A673 (cell line): ENCODE measurements around the gene ABLIM3. TPM values are rescaled to one million over a fixed set of nuclear protein-coding genes. Genes with fewer than 3 reads are reported as not detected.

Experiments used
- BruUV-seq: library from RNA; stranded (reverse); fragments of 400-500 nt; replicated peaks from 2 replicates; lab custom pipeline; 2021; lab: Mats Ljungman, UMichigan
- CTCF ChIA-PET: fragments of 300-600 bp; sonication (Branson Sonifier 250); formaldehyde crosslinking; loops from one replicate; lab custom pipeline; 2022; ENCODE audit warnings: antibody characterized with exemption; lab: Charles Lee
- POLR2A ChIA-PET: fragments of 300-600 bp; sonication (Branson Sonifier 250); formaldehyde crosslinking; loops from one replicate; lab custom pipeline; 2022; ENCODE audit warnings: antibody characterized with exemption; ENCODE audit not compliant: low non-redundant PET; lab: Charles Lee
- DNase-seq: peaks from one replicate; pipeline ENCODE4 v3.0.0-alpha.2; 2015; ENCODE audit warnings: low spot score
- H3K27ac ChIP-seq: fragments of 200-600 bp; sonication (generic); 2 replicates; pipeline ENCODE4 v1.5.1; 2016; ENCODE audit warnings: mixed run types, low read depth, mild to moderate bottlenecking, mixed read lengths, antibody characterized with exemption, low read length; ENCODE audit not compliant: poor library complexity, severe bottlenecking
- H3K27me3 ChIP-seq: fragments of 200-600 bp; sonication (generic); replicated peaks from 2 replicates; pipeline ENCODE4 v1.6.1; 2017; ENCODE audit warnings: mixed run types, low read depth, mild to moderate bottlenecking, mixed read lengths, antibody characterized with exemption, low read length; ENCODE audit not compliant: insufficient read depth, poor library complexity
- H3K36me3 ChIP-seq: fragments of 200-600 bp; sonication (generic); 2 replicates; pipeline ENCODE4 v1.6.1; 2016; ENCODE audit warnings: mixed run types, mild to moderate bottlenecking, mixed read lengths, antibody characterized with exemption, low read length; ENCODE audit not compliant: insufficient read depth, poor library complexity, severe bottlenecking
- H3K4me1 ChIP-seq: fragments of 200-600 bp; sonication (generic); 2 replicates; pipeline ENCODE4 v1.6.1; 2017; ENCODE audit warnings: mixed run types, mild to moderate bottlenecking, mixed read lengths, antibody characterized with exemption, low read length; ENCODE audit not compliant: insufficient read depth, poor library complexity, severe bottlenecking
- H3K4me3 ChIP-seq: fragments of 200-600 bp; sonication (generic); 2 replicates; pipeline ENCODE4 v1.5.1; 2016; ENCODE audit warnings: low read depth, mixed run types, mild to moderate bottlenecking, mixed read lengths, low read length; ENCODE audit not compliant: poor library complexity, severe bottlenecking
- H3K9me3 ChIP-seq: fragments of 200-600 bp; sonication (generic); 2 replicates; pipeline ENCODE4 v1.6.1; 2016; ENCODE audit warnings: mixed run types, low read depth, mild to moderate bottlenecking, mixed read lengths, antibody characterized with exemption, low read length; ENCODE audit not compliant: poor library complexity, severe bottlenecking
- EZH2 ChIP-seq: fragments of 200-600 bp; sonication (generic); IDR thresholded peaks from 2 replicates; pipeline ENCODE4 v1.6.1; 2017; ENCODE audit warnings: borderline replicate concordance, low read depth, mild to moderate bottlenecking, mixed read lengths, antibody characterized with exemption, low read length; ENCODE audit not compliant: poor library complexity, severe bottlenecking
- intact Hi-C: fragments of 100-400 bp; cut with micrococcal nuclease; formaldehyde crosslinking; loops from one replicate; pipeline ENCODE4 v1.10.0; 2022; ENCODE audit not compliant: unreplicated experiment
- total RNA-seq: library from RNA; stranded (reverse); gene quantifications from 2 replicates; pipeline ENCODE4 v1.2.3, GENCODE V29; 2021
- TF ChIP-seq, protein P1 (sequence below): fragments of 300-800, 200-600 bp; sonication (generic); conservative IDR thresholded peaks from 2 replicates; pipeline ENCODE4 v1.5.1; 2017; ENCODE audit warnings: low read depth, mild to moderate bottlenecking, antibody characterized with exemption, low read length, moderate library complexity, mixed read lengths

The ABLIM3 gene
- total RNA-seq, 1 experiment from 2014 or later = not detected

GRCh38 chr5:149265068-149265465 lies 123.8 kb downstream of the ABLIM3 start:
- Histone ChIP-seq H3K36me3 (no peaks in the 10 kb centered on the region), H3K27ac (no peak overlapping the region), H3K4me3 (no peak overlapping the region), H3K9me3 (no peaks in the 10 kb centered on the region), H3K4me1 (no peaks in the 10 kb centered on the region), H3K27me3 (peaks cover 44% of the 10 kb centered on the region)
- CTCF ChIA-PET = interaction anchor here (0.6 kb wide), 2 partner anchors 140 to 1423 kb away, joined by 4 to 8 read pairs; no protein-coding TSS in a partner anchor
- POLR2A ChIA-PET = no interaction called here
- intact Hi-C loops = loop anchor here (5.0 kb wide), 1 partner anchor 523 kb away; no protein-coding TSS in a partner anchor
- no TSS peak for BruUV-seq
- TF ChIP-seq, protein P1, sequence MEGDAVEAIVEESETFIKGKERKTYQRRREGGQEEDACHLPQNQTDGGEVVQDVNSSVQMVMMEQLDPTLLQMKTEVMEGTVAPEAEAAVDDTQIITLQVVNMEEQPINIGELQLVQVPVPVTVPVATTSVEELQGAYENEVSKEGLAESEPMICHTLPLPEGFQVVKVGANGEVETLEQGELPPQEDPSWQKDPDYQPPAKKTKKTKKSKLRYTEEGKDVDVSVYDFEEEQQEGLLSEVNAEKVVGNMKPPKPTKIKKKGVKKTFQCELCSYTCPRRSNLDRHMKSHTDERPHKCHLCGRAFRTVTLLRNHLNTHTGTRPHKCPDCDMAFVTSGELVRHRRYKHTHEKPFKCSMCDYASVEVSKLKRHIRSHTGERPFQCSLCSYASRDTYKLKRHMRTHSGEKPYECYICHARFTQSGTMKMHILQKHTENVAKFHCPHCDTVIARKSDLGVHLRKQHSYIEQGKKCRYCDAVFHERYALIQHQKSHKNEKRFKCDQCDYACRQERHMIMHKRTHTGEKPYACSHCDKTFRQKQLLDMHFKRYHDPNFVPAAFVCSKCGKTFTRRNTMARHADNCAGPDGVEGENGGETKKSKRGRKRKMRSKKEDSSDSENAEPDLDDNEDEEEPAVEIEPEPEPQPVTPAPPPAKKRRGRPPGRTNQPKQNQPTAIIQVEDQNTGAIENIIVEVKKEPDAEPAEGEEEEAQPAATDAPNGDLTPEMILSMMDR = no peak
- no peak for TF ChIP-seq EZH2
- DNase-seq = no peak

GRCh38 chr5:149265597-149265996 lies 124.3 kb downstream of the ABLIM3 start:
- POLR2A ChIA-PET = no interaction called here
- TF ChIP-seq, protein P1 = 0 out of 2 replicates have a peak, but pooled peaks have one; percentile 35
- no peak for TF ChIP-seq EZH2

GRCh38 chr5:149267241-149267973 lies 126.1 kb downstream of the ABLIM3 start:
- no TSS peak for BruUV-seq
- ChIA-PET POLR2A (no interaction called here), CTCF (interaction anchor here (0.5 kb wide), 1 partner anchor 415 kb away, joined by 8 read pairs; no protein-coding TSS in a partner anchor)
- H3K36me3 ChIP-seq = no peaks in the 10 kb centered on the region
- H3K9me3 ChIP-seq = no peaks in the 10 kb centered on the region
- H3K27me3 ChIP-seq = peaks cover 44% of the 10 kb centered on the region
- H3K4me1 ChIP-seq = no peaks in the 10 kb centered on the region
- H3K27ac ChIP-seq = no peak overlapping the region
- TF ChIP-seq, protein P1 = no peak
- TF ChIP-seq EZH2 = no peak
- intact Hi-C loops = loop anchor here (5.0 kb wide), 1 partner anchor 525 kb away; no protein-coding TSS in a partner anchor
- DNase-seq = no peak
- H3K4me3 ChIP-seq = no peak overlapping the region

More at GRCh38 chr5:149265597-149265996, 124.3 kb downstream of the ABLIM3 start:
- BruUV-seq = no TSS peak
- Histone ChIP-seq H3K4me1 (no peaks in the 10 kb centered on the region), H3K4me3 (no peak overlapping the region), H3K9me3 (no peaks in the 10 kb centered on the region), H3K36me3 (no peaks in the 10 kb centered on the region), H3K27me3 (peaks cover 44% of the 10 kb centered on the region), H3K27ac (no peak overlapping the region)
- peak; percentile 33 for DNase-seq
- CTCF ChIA-PET = interaction anchor here (0.6 kb wide), 1 partner anchor 140 kb away, joined by 4 read pairs; no protein-coding TSS in a partner anchor
- intact Hi-C loops = loop anchor here (5.0 kb wide), 1 partner anchor 523 kb away; no protein-coding TSS in a partner anchor
